Vagina (tissue), 2 donors: ENCODE measurements around the gene TSPAN9.

Experiments
- POLR2A ChIP-seq, 2 donors: fragments of 450-650 bp; IDR thresholded peaks; one replicate each; pipeline ENCODE4 v1.6.1; 2017; ENCODE audit warnings: antibody characterized with exemption in 2 of 2, mild to moderate bottlenecking in 2 of 2, moderate library complexity in 2 of 2
- POLR2AphosphoS5 ChIP-seq, 2 donors: sonication (generic); formaldehyde crosslinking; IDR thresholded peaks; one replicate each; pipeline ENCODE4 v1.9.0; 2017; ENCODE audit warnings: antibody characterized with exemption in 2 of 2, mild to moderate bottlenecking in 2 of 2, low read depth in 1 of 2; ENCODE audit not compliant: insufficient read depth in 1 of 2
- TF ChIP-seq, protein P1 (sequence below), 3 experiments: fragments of 450-650 bp in 2 of 3; fragments of 200-600 bp in 1 of 3; sonication (generic) in 1 of 3; IDR thresholded peaks; one replicate each; pipeline ENCODE4 v1.5.1; 2017 to 2019; ENCODE audit warnings: antibody characterized with exemption in 3 of 3, mild to moderate bottlenecking in 2 of 3, moderate library complexity in 2 of 3

DNA sequence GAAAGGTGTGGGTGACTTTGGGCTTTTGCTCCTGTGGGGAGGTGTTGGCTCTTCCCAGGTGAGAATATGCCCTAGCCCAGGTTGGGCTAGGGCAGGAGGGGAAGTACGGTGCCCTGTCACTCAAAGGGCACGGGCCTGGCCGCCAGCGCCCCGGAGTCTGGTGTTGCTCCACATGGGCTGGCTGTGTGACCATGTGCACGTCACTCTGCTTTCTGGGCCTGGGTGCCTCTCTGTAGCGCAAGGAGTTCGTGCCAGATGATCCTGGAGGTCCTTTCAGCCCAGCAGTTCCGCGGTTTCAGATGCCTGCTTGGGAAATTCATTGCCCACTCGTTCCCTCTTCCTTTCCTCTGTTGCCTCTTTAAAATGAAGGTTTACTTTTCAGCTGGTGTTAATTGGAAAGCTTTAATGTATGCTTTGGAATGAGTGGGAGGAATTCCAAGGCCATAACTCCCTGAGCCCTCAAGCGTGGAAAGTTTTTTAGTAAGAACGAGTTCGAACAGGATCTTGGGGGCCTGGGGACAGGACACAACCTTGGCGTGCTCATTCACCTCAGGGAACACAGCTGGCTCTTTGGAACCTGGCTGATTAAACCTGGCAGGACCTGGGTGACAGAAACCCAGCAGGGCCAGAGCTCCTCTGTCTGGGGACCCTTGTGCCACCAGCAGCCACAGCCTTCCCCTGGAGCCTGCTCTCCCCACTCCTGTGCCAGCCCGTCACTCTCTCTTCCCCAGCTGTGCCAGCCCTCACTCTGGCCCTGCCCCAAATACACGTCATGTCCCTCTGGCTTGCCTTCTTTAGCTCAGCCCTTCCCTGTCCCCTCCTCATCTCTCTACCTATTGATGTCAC, 42.8 kb downstream of the TSPAN9 start:
- TF ChIP-seq, protein P1, sequence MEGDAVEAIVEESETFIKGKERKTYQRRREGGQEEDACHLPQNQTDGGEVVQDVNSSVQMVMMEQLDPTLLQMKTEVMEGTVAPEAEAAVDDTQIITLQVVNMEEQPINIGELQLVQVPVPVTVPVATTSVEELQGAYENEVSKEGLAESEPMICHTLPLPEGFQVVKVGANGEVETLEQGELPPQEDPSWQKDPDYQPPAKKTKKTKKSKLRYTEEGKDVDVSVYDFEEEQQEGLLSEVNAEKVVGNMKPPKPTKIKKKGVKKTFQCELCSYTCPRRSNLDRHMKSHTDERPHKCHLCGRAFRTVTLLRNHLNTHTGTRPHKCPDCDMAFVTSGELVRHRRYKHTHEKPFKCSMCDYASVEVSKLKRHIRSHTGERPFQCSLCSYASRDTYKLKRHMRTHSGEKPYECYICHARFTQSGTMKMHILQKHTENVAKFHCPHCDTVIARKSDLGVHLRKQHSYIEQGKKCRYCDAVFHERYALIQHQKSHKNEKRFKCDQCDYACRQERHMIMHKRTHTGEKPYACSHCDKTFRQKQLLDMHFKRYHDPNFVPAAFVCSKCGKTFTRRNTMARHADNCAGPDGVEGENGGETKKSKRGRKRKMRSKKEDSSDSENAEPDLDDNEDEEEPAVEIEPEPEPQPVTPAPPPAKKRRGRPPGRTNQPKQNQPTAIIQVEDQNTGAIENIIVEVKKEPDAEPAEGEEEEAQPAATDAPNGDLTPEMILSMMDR (IDR thresholded peaks at IDR 0.05): no peak
- TF ChIP-seq POLR2A (IDR thresholded peaks at IDR 0.05): no peak
- peak in 1 of 2 donors; percentile 31 for TF ChIP-seq POLR2AphosphoS5 (IDR thresholded peaks at IDR 0.05; ENCODE audit: insufficient read depth in 1 of 2, low read depth in 1 of 2)
